ENCODE measurements around the gene DACH1. TPM values are rescaled to one million over a fixed set of nuclear protein-coding genes. Genes with fewer than 3 reads are reported as not detected.

Gene DACH1
- total RNA-seq, 8 experiments from 2014 or later = 0.20 to 74.1 (median 38.8) TPM

- WGBS, 10 experiments = 0 to 53% (median 7%) methylated on average over 4 to 10 of the region's 10 CpGs; no CpG with 5 or more reads in 1 of the 10 experiments
- in situ Hi-C loops (cut with MboI; ENCODE audit: low pct_unique_long_range_greater_than_20kb in 2 of 9, low sequenced_read_pairs in 9 of 9, unreplicated experiment in 9 of 9) = no loop called here
- Histone ChIP-seq H3K4me1 (replicated peaks in 1 of 2) (peaks cover 27 to 30% of the 10 kb centered on the region in 2 donors), H3K27ac (peak overlapping the region; percentile 52 to 55), H3K4me3 (peak overlapping the region in 3 of 5 donors; percentile 1 to 17 (median 16))
- peak in 6 of 8 experiments; percentile 85 to 90 (median 86) for ATAC-seq (replicated peaks in 6 of 8)
These were observed 107.1 kb downstream of the DACH1 start for GRCh38 chr13:71759651-71760511.

- Histone ChIP-seq H3K27ac (no peak overlapping the region), H3K4me1 (replicated peaks in 1 of 2) (peaks cover 27 to 30% of the 10 kb centered on the region in 2 donors), H3K4me3 (no peak overlapping the region)
- WGBS, 10 experiments = 0 to 42% (median 12%) methylated on average over 1 to 2 of the region's 2 CpGs; no CpG with 5 or more reads in 1 of the 10 experiments
- in situ Hi-C loops (cut with MboI; ENCODE audit: low pct_unique_long_range_greater_than_20kb in 2 of 9, low sequenced_read_pairs in 9 of 9, unreplicated experiment in 9 of 9) = no loop called here
- peak in 5 of 8 experiments; percentile 25 to 50 (median 46) for ATAC-seq (replicated peaks in 6 of 8)
These were observed 108.2 kb downstream of the DACH1 start for GRCh38 chr13:71758828-71759227.

GRCh38 chr13:71754407-71754974 lies 112.5 kb downstream of the DACH1 start:
- WGBS, 10 experiments = 15 to 100% (median 76%) methylated on average over 2 to 7 of the region's 7 CpGs
- in situ Hi-C loops (cut with MboI; ENCODE audit: low pct_unique_long_range_greater_than_20kb in 2 of 9, low sequenced_read_pairs in 9 of 9, unreplicated experiment in 9 of 9) = no loop called here
- Histone ChIP-seq H3K27ac (no peak overlapping the region), H3K4me3 (no peak overlapping the region), H3K4me1 (replicated peaks in 1 of 2) (peaks cover 27 to 58% of the 10 kb centered on the region in 2 donors)
- no peak for ATAC-seq (replicated peaks in 6 of 8)

DNA sequence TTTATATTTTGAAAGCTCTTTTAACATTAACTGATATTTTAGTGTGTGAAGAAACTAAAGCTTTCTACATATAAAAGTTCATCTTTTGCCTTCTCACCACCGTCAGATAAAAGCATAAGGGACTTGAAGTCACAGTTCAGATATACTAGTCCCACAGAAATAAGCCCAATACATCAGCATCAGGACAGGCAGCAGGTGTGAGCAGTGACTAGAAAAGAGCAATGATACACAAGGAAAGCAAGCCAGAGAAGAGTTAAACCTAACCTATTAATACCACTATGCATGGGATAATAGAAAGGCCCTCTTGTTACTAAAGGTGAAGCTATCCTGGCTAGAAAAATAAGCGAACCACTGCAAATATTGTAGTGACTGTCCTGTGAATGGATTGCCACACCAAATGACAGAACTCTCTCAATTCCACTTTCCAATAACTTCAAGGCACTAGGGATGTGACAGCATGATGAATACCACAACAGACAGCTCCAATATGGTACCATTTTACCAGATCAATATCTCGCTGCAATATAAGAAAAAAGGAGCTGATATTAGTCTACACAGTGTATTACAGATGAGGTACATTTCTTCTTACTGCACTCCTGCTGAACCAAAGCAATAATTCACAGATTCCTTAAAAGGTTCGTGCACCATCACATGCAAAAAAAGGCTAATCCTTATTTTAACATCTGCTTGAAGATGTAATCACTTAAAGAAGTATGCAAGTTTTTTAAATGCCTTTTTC lies 114.1 kb downstream of the DACH1 start:
- H3K4me1 ChIP-seq (replicated peaks in 1 of 2) = peaks cover 14 to 42% of the 10 kb centered on the region in 2 donors
- no peak overlapping the region for H3K4me3 ChIP-seq
- in situ Hi-C loops (cut with MboI; ENCODE audit: low pct_unique_long_range_greater_than_20kb in 2 of 9, low sequenced_read_pairs in 9 of 9, unreplicated experiment in 9 of 9) = no loop called here

DNA sequence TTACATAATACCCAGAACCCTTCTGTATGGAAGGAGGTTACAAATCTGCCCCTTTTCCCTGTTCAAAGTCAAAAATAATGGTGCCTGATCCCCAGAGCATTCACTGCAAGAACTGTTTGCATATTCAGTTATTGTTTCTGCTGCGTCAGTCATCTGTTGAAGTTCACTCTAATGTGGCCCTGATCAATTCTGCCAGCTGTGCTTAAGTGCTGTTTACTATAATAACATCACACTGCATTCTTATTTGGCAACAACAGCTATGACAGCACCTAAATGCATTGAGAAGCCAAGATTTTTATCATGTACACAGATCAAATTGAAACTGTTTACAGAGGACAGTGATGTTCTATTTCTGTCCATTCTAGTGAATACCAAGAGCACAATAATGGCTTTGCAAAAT lies 115.9 kb downstream of the DACH1 start:
- peaks cover 13 to 38% of the 10 kb centered on the region in 2 donors for H3K4me1 ChIP-seq (replicated peaks in 1 of 2)
- no peak overlapping the region for H3K4me3 ChIP-seq
- ATAC-seq (replicated peaks in 6 of 8) = peak in 5 of 8 experiments; percentile 66 to 77 (median 74)
- H3K27ac ChIP-seq = no peak overlapping the region
- in situ Hi-C loops (cut with MboI; ENCODE audit: low pct_unique_long_range_greater_than_20kb in 2 of 9, low sequenced_read_pairs in 9 of 9, unreplicated experiment in 9 of 9) = no loop called here
- WGBS, 10 experiments = 0 to 20% (median 0%) methylated on average over 1 of the region's 1 CpG; no CpG with 5 or more reads in 5 of the 10 experiments

More for the DNA sequence above, 114.1 kb downstream of the DACH1 start:
- WGBS, 10 experiments = 0 to 71% (median 44%) methylated on average over 1 to 4 of the region's 4 CpGs; no CpG with 5 or more reads in 1 of the 10 experiments
- ATAC-seq (replicated peaks in 6 of 8) = peak in 5 of 8 experiments; percentile 58 to 76 (median 75)
- no peak overlapping the region for H3K27ac ChIP-seq

GRCh38 chr13:71730267-71730666 lies 136.7 kb downstream of the DACH1 start:
- in situ Hi-C loops (cut with MboI; ENCODE audit: low pct_unique_long_range_greater_than_20kb in 2 of 9, low sequenced_read_pairs in 9 of 9, unreplicated experiment in 9 of 9) = no loop called here
- Histone ChIP-seq H3K27ac (no peak overlapping the region), H3K4me3 (no peak overlapping the region), H3K4me1 (replicated peaks in 1 of 2) (peaks cover 25 to 43% of the 10 kb centered on the region in 2 donors)
- no peak for ATAC-seq (replicated peaks in 6 of 8)
- 20 to 100% (median 100%) methylated on average over 1 of the region's 1 CpG; no CpG with 5 or more reads in 3 of the 10 experiments for WGBS, 10 experiments

DNA sequence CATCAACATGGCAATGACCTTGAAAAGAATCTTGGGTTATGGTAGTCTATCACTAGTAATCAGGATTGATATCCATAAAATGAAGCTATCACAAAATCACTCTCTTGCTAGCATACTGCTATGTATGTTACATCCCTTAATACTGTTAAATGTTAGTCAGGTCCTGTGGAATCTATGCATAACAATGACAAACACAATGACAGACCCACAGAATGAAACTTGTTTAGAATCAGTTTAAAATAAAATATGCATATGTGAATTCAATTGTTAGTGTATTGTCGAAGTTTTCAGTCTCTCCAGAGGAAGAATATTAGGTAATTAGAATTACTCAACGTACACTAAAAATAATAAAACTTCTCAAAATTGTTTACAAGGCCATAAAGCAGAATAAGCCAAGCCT lies 137.6 kb downstream of the DACH1 start:
- H3K4me3 ChIP-seq = no peak overlapping the region
- in situ Hi-C loops (cut with MboI; ENCODE audit: low pct_unique_long_range_greater_than_20kb in 2 of 9, low sequenced_read_pairs in 9 of 9, unreplicated experiment in 9 of 9) = no loop called here
- ATAC-seq (replicated peaks in 6 of 8) = no peak
- 0 to 67% (median 24%) methylated on average over 1 to 2 of the region's 2 CpGs; no CpG with 5 or more reads in 1 of the 10 experiments for WGBS, 10 experiments
- peaks cover 25 to 51% of the 10 kb centered on the region in 2 donors for H3K4me1 ChIP-seq (replicated peaks in 1 of 2)
- H3K27ac ChIP-seq = no peak overlapping the region

DNA sequence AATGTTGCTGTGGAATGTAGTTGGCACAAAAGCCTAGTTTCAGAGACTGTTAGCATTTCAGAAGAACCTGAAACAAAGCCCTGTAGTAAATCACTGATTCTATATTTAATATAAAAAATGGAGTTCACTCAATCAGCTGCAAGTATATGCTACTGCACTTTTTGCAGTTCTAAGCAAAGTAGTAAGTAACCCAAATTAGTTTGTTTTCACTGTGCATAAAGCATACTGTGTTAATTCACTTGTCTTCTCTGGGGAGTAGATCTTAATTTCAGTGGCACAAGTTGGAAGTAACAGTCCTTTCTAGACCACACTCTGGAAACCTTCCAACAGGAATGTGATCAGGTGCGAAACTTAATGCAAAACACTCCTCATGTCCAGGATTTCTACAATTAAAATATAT lies 139.3 kb downstream of the DACH1 start:
- WGBS, 10 experiments = 0 to 100% (median 67%) methylated on average over 1 of the region's 1 CpG; no CpG with 5 or more reads in 3 of the 10 experiments
- peak in 1 of 8 experiments; percentile 50 for ATAC-seq (replicated peaks in 6 of 8)
- Histone ChIP-seq H3K4me1 (replicated peaks in 1 of 2) (peaks cover 25 to 52% of the 10 kb centered on the region in 2 donors), H3K27ac (no peak overlapping the region), H3K4me3 (no peak overlapping the region)
- in situ Hi-C loops (cut with MboI; ENCODE audit: low pct_unique_long_range_greater_than_20kb in 2 of 9, low sequenced_read_pairs in 9 of 9, unreplicated experiment in 9 of 9) = no loop called here

DNA sequence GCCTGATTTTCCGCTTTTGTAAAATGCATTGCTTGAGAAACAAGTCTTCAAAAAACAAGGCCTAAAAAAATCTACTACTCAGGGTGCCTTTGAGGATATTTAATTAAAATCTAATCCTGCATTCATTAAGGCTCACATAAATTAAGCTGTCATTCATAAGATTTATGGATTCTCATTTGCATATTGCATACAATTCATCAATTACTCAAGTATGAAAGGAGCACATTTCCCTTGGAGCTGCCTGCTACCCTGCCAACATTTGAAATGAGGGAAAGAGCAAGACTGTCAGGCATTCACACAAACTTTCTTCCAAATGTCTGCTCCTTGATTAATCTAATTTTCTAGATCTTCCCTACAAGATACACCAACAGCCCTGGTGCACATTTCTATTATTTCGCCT lies 140.0 kb downstream of the DACH1 start:
- Histone ChIP-seq H3K4me1 (replicated peaks in 1 of 2) (peaks cover 25 to 52% of the 10 kb centered on the region in 2 donors), H3K27ac (no peak overlapping the region), H3K4me3 (no peak overlapping the region)
- ATAC-seq (replicated peaks in 6 of 8) = peak in 2 of 8 experiments; percentile 24 to 70
- in situ Hi-C loops (cut with MboI; ENCODE audit: low pct_unique_long_range_greater_than_20kb in 2 of 9, low sequenced_read_pairs in 9 of 9, unreplicated experiment in 9 of 9) = no loop called here
- 17 to 100% (median 78%) methylated on average over 1 to 2 of the region's 2 CpGs; no CpG with 5 or more reads in 1 of the 10 experiments for WGBS, 10 experiments

GRCh38 chr13:71722206-71722605 lies 144.8 kb downstream of the DACH1 start:
- 7 to 100% (median 65%) methylated on average over 1 to 3 of the region's 3 CpGs; no CpG with 5 or more reads in 2 of the 10 experiments for WGBS, 10 experiments
- Histone ChIP-seq H3K4me1 (replicated peaks in 1 of 2) (peaks cover 22 to 43% of the 10 kb centered on the region in 2 donors), H3K4me3 (no peak overlapping the region), H3K27ac (no peak overlapping the region)
- no peak for ATAC-seq (replicated peaks in 6 of 8)
- in situ Hi-C loops (cut with MboI; ENCODE audit: low pct_unique_long_range_greater_than_20kb in 2 of 9, low sequenced_read_pairs in 9 of 9, unreplicated experiment in 9 of 9) = no loop called here

DNA sequence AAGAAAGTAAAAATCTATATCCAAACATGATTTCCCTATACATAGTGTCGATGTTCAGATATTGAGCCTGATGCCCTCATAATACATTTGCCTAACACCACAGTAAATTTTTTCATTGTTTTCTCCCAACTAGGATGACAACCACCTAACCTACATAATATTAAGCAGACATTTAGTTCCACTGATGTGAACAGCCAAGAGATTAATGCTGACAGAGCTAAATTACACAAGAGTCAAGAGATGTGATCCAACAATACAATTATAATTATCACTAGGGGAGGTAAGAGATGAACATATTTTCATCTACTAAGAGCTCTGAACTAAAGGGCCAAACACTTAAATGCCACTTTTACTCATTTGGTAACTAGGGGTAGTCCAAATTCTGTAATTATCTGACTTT lies 145.9 kb downstream of the DACH1 start:
- H3K4me3 ChIP-seq = no peak overlapping the region
- no peak overlapping the region for H3K27ac ChIP-seq
- peaks cover 17 to 34% of the 10 kb centered on the region in 2 donors for H3K4me1 ChIP-seq (replicated peaks in 1 of 2)
- in situ Hi-C loops (cut with MboI; ENCODE audit: low pct_unique_long_range_greater_than_20kb in 2 of 9, low sequenced_read_pairs in 9 of 9, unreplicated experiment in 9 of 9) = no loop called here
- ATAC-seq (replicated peaks in 6 of 8) = peak in 5 of 8 experiments; percentile 35 to 59 (median 52)
- WGBS, 10 experiments = 0 to 88% (median 50%) methylated on average over 1 of the region's 1 CpG; no CpG with 5 or more reads in 3 of the 10 experiments

GRCh38 chr13:71718931-71719330 lies 148.1 kb downstream of the DACH1 start:
- 0 to 50% (median 17%) methylated on average over 1 of the region's 1 CpG; no CpG with 5 or more reads in 3 of the 10 experiments for WGBS, 10 experiments
- in situ Hi-C loops (cut with MboI; ENCODE audit: low pct_unique_long_range_greater_than_20kb in 2 of 9, low sequenced_read_pairs in 9 of 9, unreplicated experiment in 9 of 9) = no loop called here
- peaks cover 11 to 16% of the 10 kb centered on the region in 2 donors for H3K4me1 ChIP-seq (replicated peaks in 1 of 2)
- H3K4me3 ChIP-seq = no peak overlapping the region
- no peak overlapping the region for H3K27ac ChIP-seq
- ATAC-seq (replicated peaks in 6 of 8) = no peak
